Ecto neural progenitor cell (in vitro differentiated cells): ENCODE data around the gene NCOA7.

Experiments
- DNase-seq: peaks from one replicate; pipeline ENCODE4 v3.0.0-alpha.2; 2018; ENCODE audit warnings: low spot score

The NCOA7 gene

DNA sequence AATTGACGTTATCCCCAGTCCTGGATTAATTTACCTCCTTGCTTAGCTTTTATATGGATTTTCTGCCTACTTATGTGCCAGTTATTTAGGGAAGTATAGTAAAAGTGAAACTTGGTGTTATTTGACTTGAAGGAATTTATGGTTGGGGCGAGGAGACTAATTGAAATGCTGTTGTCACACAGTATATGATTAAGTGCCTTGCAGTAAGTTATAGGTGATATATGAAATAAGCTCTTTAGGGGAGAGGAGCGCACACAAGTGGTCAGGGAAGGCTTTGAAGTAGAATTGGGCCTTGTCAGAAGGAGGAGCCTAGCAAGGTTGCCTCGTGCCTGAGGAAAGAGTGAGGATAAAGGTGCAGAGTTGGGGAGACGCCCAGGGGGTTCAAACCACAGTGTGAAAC, 20.5 kb downstream of the NCOA7 start:
- DNase-seq, result no peak

DNA sequence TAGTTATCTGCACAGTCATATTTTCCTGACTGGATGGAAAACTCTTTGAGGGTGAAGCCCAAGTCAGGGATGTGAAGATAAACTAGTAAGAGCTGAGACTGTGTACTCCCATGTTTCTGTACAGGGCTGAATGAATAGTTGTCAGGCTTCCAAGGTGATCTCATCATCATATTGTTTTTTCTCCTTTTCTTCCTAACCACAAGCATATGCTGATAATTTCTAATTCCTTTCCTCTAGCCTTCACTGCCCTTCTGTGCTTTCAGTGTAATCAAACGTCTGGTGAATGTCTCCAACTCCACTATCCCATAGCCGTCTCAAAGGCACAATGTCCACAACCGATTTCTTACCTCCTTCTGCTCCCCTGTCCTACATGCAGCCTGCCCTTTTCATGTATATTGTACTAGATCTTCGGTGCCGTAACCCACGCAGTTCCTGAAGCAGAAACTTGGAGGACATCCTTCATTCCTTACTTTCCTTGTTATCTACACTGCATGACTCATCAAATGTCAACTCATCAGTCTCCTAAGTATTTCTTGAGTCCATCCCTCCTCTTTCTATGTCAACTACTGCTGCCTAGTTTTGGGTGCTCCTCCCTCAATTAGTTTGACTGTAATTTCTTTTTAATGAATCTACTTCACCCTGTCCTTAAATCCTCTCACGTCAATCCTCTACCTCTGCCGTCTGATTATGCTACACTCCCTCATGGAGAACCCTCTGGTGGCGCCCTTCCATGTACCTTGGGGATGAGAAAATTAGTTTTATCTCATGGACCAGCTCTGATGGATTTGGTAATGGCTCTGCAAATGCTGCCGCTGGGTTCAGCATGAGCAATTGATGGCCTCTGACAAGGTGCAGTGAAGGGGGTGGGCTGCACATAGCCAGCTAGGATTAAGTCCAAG, 21.9 kb downstream of the NCOA7 start:
- DNase-seq, result no peak

DNA sequence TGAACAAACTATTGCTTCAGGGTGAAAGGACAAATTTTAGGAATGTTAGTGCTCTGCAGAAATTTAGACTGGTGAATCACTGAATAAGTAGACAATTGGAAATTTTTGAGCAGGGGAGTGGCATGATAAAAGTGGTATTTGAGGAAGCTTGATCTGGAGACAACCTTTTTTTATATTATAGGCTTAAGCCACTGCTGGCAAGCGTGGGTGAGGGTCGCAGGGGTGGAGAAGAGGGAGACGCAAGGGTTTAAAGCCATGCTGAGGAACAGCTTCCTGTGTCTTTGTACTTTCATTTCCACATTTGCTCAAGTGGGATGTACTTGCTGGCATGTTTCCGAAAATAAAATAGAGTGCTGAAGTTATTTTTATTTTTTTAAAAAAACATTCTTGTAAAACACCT, 23.7 kb downstream of the NCOA7 start:
- no peak for DNase-seq

DNA sequence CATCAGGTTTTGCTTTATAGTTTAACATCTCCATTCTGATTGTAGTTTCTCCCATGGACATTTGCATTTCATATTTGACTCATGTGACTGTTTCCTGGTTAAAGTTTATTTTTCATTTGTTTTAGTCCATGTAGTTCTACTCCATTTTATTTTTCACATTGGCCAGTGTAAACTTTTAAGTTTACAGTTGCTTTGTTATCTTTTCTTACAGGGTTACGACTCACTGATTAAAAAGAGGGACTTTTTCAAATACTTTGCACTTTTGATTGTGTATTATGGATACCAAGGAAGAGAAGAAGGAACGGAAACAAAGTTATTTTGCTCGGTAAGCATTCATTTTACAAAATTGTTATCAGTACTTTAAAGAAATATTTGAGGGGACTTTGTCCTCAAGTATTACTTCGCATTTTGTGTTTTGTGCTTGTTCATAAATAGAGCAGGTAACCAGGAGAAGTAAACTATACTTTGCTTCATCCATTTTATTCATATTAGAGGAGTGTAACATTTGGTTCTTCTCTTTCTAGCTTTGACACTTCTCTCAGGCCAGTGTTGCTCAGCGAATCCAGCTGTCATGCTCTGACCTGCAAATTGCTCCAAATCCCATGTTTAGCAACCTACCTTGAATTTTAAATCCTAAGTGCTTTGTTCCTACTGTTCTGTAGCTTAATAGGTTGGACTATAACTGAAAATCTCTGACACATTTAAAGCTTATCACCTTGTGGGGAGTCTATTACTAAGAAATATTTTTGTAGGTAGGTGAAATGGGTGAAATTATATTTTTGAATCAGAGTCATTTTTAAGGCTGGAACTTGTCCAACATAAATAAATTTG, 24.5 kb downstream of the NCOA7 start:
- DNase-seq, result no peak

DNA sequence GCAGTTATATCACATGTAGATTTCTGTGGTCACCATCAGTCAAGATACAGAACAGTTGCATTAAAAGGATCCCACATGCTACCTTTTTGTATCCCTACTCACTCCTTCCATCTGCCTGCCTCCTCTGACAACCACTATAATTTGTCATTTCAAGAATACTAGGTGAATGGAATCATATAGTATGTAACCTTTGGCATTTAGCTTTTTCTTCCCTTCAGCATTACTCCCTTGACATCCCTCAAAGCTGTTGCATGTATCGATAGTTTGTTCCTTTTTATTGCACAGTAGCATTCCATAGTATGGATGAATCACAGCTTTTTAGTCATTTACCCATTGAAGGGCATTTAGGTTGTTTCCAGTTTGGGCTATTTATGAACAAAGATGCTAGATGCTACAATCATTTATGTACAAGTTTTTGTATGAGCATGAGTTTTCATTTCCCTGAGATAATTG, 26.1 kb downstream of the NCOA7 start:
- no peak for DNase-seq

DNA sequence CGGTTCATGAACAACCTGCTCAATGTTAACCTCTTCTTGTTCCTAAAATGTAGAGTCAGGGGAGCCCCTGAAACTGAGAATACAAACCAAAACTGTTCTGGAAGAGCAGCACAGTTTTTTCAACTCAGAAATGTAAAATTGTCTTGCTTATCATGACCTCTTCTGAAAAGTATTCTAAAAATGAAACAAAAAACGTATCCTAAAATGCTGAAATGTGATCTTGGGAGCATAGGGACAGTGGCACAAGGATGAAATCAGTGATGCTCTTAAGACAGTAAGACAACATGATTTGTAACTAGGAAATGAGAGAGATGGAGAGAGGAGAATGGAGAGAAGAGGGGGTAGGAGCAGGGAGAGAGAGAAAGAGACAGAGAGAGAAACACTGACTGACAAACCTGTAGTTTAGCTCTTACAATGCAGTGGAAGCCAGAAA, 27.5 kb downstream of the NCOA7 start:
- DNase-seq, result no peak

DNA sequence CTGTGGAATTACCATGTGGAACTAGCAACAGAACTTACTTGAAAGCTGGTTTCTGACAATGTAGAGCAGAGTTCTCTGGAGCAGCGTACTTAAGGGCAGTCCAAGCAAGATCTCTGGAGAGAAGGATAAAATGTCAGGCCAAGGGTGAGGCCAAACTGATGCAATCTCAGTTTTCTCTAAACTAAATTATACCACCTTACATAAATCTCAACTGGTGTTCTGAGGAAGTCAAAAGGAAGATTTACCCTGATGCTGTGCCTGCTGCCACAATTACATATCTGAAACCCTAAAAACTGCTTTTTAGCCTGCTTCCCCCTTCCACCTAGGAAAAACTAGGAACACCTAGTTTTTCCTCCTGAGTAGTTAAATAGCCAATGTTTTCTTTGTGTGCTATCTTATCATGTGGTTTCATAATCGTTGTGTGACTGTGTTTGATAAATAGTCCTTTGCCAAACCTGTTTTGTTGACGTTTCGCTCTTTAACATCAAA, 28.1 kb downstream of the NCOA7 start:
- DNase-seq, result no peak

DNA sequence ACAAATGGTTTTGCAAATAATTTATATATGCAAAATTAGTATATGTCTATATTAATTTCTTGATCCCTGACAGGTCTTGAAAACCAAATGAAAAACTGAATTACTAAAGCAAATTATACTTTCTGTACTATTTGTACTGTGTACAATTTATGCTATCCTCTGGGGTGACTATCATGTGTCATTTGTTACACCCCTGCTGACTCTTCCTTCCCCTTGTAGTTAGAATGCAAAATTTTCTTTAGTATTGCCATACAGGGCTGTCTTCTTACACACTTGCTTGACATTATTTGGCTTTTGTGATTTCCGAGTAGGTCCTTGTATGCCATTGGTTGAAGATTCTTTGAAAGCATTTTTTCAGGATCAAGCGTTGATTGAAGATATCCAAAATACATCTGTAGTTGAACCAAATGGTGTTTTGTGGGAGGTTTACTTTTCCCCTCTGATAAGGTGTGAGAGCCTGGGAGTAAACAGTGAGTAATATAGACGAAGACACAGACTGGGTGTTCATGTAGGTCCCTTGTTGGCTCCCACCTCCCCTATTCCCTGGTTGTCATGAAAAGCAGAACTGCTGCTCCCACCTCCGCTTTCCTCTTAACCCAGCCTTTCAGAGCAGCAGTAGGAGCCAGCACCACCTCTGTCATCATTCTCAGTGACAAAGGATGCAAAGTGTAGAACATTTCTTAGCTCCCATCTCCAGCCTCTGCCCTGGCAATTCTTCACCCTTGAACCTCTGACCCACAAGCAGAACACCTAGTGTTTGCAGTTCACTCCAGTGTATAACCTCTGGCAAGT, 29.0 kb downstream of the NCOA7 start:
- no peak for DNase-seq

DNA sequence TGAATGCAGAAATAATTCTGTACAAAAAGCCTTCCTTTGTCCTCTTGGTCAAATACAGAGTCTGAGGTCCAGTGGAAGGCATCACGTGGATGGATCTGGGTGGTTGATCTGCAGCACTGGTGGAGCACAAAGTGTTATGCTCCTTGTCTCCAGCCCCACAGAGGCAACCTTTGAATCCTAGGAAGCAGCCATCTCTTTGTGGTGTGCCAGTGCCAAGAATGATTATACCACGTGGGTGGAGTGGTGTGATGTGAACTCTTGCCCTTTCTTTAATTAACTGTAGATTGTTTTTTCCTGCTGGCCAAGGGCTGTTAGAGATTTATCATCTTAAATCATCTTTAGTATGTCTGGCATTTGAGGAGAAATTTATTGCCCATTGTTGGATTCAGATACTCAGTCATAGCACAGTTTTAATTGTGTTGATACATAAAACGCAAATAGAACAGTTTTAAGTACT, 31.1 kb downstream of the NCOA7 start:
- no peak for DNase-seq

DNA sequence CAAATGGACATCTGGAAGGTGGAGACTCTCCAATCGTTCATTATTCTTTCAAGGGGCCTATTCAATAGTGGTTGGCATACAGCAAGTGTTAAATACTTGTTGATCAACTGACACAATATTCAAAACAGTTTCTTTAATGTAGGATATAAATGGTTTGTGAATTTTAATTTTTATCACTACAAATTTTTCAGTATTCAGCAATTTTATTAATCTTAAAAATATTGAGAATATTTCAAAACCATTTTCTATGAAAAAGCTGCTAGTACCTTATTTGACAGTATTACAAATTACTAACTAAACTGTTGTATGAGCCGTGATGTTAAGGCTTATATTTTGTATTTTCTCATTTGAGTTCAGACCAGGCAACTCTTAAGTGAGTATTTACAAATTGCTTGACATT, 32.4 kb downstream of the NCOA7 start:
- no peak for DNase-seq

DNA sequence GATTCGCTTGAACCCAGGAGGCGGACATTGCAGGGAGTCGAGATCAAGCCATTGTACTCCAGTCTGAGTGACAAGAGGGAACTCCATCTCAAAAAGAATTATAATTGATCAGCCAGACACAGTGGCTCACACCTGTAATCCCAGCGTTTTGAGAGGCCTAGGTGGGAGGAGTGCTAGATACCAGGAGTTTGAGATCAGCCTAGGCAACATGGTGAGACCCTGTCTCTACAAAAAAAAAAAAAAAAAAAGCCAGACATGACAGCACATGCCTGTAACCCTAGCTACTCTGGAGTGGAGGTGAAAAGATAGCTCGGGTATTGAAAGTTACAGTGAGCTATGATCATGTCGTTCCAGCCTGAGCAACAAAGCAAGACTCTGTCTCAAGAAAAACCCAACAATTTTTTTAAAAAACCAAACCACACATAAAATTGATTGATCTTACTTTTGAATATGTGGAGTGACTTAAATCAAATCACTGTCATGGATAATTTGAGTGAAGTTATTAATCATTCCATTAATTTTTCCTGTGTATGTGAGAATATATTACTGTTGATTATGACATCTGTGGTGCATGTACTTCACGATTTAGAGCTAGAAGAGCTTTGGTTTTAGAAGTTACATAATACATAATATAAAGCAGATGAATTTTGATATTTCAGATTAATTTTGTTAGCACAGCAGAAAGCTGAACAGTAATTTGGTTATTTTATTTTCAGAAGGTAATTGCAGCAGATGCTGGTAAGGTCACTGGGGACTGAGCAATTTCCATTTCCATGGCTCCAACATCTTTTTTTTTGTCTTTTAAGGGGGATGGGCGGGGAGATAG, 34.4 kb downstream of the NCOA7 start:
- no peak for DNase-seq

DNA sequence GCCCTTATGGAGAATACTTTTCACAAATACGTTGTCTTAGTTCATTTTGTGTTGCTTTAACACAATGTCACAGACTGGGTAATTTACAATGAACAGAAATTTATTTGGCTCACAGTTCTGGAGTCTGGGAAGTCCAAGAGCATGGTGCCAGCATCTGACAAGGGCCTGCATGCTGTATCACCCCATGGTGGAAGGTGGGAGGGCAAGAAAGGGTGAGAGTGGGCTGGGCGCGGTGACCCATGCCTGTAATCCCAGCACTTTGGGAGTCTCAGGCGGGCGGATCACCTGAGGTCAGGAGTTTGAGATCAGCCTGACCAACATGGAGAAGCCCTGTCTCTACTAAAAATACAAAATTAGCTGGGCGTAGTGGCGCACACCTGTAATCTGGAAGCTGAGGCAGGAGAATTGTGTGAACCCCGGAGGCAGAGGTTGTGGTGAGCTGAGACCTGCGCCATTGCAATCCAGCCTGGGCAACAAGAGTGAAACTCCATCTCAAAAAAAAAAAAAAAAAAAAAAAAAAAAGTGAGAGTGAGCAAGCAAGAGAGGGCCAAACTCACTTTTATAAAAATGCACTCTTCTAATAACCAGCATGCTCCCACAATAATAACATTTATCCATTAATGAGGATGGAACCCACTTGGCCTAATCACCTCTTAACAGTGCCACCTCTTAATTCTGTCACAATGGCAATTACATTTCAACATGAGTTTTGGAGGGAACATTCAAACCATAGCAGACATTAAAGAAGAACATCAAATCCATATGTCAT, 36.1 kb downstream of the NCOA7 start:
- DNase-seq, result no peak

DNA sequence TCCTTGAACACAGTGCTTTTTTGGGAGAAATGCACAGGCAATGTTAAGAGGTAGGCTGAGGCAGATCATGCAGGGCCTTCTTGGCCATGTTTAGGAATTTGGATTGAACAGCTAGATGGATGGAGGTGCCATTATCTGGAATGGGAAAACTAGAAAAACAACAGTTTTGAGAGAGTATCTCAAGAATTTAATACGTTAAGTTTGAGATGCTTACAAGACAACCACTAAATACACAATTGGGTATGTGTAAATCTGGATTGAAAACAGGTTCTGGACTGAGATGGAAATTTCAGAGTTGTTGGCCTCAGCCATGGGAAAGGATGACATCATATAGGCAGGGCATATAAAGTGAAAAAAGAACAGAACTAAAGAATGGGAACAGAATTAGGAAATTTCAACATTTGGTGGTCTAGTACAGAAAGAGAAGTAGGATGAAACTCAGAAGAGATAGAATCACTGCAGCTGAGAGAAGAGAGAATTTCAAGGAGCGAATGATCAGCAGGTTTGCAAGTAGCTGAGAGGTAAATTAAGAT, 37.1 kb downstream of the NCOA7 start:
- no peak for DNase-seq

DNA sequence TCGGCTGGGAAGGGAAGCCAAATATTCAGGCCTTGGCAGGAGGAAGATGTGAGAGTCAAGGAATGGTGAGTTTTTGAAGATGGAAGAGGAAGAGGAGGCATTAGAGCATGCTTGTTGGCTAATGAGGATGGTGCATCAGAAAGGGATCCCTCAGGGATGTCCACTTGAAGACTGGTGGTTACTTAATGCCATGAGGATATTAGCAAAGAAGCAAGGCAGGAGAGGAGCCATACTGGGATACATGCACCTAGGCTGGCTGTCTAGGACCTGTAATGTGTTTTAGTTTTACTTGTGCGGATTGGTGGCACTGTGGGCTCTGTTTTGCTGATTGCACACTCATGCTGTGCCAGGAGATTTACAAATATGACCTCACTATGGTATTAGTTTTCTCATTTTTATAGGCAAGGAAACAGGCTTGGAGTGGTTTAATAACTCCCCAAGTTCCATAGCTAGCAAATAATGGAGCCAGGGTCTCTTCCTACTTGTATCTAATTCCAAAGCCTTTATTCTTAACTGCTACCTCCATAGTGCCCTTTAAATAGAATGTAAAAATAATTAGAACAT, 37.8 kb downstream of the NCOA7 start:
- no peak for DNase-seq

DNA sequence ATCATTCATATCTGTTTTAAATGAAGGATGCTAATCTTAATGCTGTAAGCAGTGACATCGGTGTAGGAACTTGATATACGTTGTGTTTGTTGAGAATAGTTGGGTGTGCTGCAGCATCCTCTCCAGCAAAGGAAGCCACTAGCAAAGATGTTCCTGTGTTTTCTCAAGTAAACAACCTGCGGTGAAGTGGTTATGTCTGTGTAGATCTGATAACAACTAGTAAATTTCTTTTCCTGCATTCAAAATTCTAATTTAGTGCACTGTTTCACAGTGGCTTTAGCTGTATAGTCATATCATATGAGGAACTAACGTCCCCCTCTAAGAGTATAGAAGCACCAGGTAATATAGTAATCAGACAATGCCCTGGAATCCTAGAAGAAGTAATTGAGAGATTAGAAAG, 38.7 kb downstream of the NCOA7 start:
- DNase-seq, result no peak

DNA sequence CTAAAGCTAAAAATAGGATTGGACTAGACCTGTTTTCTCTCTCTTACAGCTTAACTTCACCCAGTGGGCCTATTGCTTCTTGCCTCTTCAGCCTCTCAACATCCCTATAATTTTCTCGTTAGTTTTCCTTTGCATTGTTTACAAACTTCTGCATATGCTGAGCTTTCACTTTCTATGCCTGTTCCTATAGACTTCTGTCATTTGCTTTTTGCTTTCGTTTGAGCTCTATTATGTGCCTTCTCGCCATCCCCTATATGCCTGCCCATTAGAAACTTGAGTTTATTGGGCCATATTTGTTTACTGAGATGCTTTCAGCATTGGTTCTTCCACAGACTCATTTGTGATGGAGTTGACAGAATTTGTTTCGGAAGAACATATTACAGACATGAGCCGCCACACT, 40.9 kb downstream of the NCOA7 start:
- DNase-seq, result no peak

DNA sequence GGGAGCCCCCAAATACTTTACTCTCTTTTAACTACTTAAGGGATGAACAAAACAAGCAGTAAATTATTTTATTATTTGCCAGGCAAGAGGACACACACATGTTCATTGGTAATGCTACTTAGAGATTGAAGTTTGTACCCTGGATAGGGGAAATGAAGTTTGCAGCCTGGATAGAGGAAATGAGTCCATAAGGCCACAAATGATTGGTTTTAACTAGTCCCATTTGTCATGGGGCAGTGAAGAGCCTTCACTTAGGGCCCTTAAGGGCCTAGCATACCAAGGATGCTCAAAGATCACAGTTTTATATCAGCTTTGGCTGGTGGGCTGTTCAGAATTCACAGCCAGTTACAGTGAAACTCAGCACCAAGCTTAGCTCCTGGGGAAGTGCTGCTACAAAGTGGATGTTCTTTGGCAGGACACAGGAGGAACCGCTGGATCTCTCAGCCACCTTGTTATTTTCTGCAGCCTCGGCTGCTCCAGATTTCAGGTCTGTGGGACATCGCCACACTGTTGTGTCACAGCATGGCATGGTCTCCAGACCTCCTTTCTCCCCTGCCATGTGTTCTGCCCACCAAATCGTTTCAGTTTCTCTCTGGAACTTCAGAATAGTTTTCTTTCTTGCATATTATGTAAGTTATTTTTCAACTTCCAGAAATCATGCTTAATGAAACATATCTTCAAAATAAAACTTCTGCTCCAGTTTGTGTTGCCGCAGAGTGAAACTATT, 41.8 kb downstream of the NCOA7 start:
- DNase-seq, result no peak

DNA sequence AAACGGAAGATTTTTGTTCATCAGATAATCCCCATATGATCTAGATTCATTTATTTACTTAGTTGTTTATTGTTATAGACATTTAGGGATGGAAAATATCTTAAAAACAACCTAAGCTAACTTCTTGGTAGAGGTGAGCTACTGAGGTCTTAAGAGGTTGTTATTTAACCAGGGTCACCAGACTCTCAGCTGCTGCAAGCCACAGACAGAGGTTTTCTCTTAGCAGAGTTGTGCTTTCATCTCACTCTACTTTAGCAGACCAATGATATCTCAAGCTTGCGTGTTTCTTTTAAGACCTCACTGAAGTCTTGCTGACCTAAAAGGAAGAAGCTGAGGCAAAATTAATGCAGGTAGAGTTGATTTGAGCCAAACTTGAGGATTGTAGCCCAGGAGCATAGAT, 43.6 kb downstream of the NCOA7 start:
- no peak for DNase-seq

DNA sequence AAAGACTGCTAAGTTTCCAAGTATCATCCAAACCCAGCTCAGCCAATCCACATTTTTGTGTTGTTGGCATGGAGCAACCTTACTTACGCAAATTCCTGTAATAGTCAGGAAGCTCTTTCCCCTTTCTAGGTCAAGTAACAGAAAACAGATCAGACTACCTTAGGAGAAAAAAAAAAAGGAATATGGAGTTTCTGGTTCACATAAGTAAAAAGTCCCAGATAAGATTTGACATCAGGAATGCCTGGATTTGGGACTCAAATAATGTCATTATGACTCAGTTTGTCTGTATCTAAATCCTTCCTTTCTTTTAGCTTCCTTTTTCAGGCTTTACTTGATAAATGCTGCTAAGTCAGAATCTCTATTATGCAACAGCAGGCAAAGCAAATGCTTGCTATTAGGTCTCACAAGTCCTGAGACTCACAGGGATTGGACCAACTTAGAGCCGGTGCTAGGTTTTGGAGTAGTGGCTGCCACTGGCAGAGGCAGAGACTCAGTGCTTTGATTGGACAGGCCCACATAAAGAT, 44.5 kb downstream of the NCOA7 start:
- no peak for DNase-seq
